ENCODE measurements around the gene TNNI2.
"Not testable (repeated sequence)": the region's sequence is repeated elsewhere in the genome, so short reads cannot be mapped to it uniquely, and the experiment has no call there.

The TNNI2 gene

DNA sequence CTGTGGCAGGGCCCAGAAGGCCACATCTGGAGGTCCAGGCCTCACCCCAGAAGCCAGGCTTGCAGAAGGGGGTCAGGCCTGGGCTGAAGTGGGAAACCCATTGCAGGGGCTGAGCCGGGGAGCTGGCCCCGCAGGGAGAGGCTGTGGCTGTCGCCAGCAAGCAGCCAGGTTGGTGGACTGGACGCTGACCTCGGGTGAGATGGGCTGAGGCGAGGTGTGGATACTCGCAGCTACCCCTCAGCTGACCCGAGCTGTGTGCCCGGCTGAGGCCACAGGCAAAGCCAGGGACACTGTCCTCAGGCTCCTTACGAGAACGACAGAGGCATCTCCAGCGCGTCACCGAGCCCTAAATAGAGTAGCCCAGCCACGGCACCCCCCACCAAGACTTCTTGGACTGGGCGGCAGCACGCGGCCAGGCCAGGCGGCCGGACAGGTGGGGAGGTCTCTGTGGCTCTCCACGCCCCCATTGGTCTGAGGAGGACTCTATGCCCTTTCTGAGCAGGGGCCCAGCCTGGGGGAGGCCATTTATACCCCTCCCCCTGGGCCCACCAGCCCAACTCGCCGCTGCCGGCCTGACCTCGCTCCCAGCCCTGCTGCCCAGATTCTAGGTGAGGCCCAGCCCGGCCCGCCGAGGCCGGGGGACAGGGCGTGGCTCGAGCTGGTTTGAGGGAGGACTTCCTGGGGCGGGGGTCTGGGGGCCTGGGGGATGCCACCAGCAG lies at the start of gene TNNI2:
Gene TNNI2, plus strand, starts transcription at position 556 of the 719 bp plus-strand sequence. CDS start 716 bp downstream, outside the sequence.
- DNase-seq, result no peak

DNA sequence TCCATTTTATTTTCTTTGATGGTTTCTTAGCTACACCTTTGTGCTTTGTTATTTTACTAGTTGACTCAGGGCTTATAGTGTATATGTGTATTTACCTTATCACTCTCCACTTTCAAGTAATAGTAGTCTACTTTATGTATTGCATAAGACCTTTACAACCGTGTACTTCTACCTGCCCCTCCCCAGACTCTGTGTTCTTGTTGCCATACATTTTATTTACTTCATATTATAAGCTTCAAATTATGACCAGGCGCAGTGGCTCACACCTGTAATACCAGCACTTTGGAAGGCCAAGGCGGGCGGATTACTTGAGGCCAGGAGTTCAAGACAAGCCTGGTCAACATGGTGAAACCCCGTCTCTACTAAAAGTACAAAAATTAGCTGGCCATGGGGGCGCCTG lies 46.9 kb upstream of the TNNI2 start:
- no peak for DNase-seq

DNA sequence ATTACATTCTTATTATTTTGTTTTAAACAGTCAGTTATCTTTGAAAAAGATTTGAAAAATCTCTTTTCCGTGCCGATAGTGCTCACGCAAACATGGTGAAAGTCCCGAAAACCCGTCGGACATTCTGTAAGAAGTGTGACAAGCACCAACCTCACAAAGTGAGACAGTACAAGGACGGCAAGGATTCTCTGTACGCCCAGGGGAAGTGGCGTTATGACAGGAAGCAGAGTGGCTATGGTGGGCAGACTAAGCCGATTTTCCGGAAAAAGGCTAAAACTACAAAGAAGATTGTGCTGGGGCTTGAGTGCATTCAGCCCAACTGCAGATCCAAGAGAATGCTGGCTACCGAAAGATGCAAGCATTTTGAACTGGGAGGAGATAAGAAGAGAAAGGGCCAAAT lies 46.3 kb upstream of the TNNI2 start:
- DNase-seq, result no peak

DNA sequence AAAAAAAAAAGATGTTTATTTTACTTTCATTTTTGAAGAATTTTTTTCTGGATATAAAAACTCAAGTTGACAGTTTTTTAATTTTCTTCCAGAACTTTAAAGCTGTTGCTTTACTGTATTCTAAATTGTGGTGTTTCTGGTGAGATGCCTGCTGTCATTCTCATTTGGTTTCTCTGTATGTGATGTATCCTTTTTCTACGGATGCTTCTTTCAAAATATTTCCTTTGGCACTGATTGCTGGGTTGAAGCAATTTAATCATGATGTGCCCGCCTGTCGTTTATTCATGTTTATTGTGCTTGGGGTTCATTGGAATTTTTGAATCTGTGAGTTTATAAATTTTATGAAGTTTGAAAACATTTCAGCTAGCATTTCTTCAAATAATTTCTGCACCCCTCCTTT lies 45.7 kb upstream of the TNNI2 start:
- no peak for DNase-seq

DNA sequence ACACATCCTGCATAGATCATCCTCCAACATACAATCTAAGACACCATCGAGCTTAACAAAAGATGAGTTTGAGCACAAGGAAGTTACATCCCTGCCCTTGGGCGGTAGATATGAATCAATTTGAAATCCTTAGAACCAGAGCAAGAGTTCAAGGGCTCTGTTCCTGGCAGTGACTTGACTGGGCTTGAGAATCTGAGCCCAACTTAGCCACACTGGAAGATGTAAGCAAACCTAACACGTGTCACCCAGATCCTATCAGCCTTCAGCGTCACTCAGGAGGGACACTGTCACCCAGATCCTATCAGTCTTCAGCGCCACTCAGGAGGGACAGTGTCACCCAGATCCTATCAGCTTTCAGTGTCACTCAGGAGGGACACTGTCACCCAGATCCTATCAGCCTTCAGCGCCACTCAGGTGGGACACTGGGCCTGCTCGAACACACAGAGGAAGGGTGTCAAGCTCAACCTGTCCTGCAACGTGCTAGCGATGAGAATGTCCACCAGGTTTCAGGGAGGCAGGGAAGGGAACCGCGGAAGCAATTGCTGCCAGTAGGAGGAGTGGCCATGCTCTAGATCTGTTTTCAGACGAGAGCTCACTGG lies 42.3 kb upstream of the TNNI2 start:
- DNase-seq, result no peak

DNA sequence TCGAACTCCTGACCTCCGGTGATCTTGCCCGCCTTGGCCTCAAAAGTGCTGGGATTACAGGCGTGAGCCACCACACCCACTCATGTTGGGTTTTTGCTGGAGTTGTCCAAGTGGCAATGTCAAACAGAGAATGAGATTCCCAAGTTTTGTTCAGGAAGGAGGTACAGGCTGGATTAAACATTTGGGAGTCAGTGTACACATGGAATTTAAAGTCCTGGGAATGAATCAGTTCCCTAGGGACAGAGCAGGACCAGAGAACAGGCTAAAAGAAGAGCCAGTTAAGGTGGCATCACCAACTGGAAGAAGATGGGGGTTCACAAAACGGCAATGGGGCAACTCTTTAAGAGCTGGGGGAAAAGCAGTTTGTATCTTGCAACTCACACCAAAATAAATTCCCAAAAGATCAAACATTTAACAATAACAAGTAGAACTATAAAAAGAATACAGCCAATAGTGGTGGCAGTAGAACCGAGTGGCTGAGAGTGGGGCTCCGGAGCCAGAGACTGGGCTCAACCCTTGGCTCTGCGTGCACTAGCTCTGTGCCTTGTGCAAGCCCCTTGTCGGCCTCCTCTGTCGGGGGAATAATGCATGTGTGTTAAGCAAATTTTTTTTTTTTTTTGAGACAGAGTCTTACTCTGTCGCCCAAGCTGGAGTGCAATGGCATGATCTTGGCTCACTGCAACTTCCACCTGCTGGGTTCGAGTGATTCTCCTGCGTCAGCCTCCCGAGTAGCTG lies 41.2 kb upstream of the TNNI2 start:
- DNase-seq, result no peak

DNA sequence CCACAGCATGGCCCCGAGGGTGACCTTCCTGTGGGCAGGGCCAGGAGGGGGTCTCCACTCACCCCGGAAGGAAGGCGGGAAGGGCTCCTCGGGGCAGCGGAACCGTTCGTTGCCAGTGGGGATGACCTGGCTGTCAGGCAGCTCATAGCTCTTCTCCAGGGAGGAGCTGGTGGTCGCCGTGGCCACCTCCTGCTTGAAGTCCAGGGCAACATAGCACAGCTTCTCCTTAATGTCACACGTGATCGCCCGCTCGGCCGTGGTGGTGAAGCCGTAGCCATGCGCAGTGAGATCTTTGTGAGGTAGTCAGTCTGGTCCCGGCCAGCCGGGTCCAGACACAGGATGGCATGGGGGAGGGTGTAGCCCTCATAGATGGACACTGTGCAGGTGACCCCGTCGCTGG lies 35.5 kb upstream of the TNNI2 start:
- no peak for DNase-seq

DNA sequence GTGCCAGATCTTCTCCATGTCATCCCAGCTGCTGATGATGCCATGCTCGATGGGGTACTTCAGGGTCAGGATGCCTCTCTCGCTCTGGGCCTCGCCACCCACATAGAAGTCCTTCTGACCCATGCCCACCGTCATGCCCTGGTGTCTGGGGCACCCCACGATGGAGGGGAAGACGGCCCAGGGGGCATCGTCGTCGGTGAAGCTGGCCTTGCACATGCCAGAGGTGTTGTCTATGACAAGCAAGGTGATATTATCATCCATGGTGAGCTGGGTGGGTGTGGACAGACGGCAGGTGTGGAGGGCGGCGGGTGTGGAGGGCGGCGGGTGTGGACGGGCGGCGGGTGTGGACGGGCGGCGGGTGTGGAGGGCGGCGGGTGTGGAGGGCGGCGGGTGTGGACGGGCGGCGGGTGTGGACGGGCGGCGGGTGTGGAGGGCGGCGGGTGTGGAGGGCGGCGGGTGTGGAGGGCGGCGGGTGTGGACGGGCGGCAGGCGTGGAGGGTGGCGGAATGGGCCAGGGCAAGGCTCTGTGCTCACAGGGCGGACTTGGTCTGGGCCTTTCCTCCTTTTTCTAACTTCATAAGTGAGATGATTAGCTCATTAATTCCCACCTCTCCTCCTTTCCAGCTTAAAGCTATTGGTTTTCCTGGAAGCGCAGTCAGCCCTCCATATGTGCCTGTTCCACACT lies 34.8 kb upstream of the TNNI2 start:
- DNase-seq, result not testable (repeated sequence)

DNA sequence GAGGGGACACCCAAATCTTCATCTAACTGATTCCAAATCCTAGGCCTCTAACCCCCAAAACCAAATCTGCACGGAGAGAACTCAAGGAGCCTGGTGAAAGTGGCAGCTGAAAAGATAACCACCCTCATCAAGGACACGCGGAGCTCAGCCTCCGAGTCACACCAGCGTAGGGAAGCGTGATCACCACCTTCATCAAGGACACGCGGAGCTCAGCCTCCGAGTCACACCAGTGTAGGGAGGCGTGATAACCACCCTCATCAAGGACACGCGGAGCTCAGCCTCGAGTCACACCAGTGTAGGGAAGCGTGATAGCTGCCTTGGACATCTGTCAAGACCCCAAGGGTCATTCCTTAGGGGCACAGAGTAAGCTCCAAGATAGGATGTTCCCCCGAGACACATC lies 33.3 kb upstream of the TNNI2 start:
- DNase-seq, result no peak

DNA sequence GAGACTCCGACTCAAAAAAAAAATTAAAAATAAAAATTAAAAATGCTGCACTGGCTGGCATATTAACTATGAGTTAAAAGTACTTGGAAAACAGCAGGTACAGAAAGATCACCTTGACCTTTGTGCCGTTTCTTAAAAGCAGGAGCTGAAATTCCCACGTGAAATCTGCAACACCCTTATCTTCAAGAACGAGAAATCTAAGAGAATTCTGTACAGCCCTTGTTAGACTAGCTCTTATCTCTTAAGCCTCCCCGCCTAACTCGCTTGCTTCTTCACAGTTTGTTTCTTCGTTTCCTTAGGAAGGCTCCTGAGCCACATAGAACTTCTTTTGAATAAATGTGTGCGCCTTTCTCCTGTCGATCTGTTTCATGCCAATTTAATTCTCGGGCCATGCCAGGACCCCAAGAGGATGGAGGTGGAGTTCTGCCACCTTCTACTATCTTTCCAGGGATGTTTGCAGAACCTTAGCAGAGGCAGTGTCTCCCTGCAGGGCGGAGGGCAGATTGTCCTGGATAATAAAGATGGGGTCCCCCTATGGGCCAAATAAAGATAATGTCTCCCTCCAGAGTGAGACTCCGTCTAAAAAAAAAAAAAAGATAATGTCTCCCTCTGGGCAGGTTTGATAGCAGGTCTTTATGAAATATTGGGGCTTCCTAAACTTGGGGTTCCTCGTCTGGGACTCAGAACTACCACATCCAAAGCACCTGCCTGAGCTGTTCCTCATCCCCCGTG lies 31.4 kb upstream of the TNNI2 start:
- no peak for DNase-seq

DNA sequence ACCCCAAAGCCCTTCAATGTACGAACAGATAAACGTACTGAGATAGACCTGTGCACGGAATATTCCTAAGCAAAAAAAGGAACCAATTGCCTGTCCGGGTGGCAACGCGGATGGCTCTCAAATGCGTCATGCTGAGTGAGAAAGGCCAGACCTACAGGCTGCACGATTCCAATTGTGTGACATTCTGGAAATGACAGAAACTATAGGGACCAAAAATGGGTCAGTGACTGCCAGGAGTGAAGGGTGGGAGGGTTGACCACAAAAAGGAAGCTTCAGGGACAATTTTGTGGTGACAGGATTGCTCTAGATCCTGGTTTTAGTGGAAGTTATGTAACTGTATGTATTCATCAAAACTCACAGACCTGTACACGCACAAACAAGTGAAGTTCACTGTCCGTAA lies 28.0 kb upstream of the TNNI2 start:
- no peak for DNase-seq

DNA sequence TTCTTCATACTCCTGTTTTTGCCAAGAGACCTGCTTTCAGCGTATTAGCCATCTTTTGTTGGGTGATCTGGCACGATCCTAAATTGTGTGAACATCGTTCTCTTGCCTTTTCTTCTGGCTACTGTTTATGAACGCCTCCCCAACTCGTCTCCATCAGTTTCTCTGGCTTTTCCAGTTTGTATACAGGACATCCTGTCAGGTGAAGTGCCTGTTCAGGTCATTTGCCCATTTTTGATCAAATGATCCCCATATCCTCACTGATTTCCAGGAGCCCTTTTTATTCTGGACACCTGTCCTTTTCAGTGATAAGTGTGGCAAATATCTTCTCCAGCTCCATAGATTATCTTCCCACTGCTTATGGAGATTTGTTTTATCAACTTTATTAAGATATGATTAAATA lies 26.5 kb upstream of the TNNI2 start:
- DNase-seq, result no peak

DNA sequence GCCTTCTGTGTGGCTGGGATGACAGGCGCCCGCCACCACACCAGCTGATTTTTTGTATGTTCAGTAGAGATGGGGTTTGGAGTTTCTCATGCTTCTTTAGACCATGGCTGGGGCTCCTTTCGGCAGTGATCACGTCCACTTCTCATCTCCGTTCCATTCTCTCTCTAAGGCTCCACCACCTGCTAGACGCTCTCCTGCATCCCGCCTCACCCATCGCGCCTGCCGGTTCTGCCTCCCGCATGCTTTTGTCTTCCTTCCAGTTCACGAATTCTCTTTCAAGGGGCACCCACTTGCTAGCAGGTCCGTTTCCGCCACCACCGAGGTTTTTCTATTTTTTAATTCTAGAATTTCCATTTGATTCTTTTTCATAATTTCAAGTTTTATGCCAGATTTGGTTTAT lies 26.0 kb upstream of the TNNI2 start:
- DNase-seq, result no peak

DNA sequence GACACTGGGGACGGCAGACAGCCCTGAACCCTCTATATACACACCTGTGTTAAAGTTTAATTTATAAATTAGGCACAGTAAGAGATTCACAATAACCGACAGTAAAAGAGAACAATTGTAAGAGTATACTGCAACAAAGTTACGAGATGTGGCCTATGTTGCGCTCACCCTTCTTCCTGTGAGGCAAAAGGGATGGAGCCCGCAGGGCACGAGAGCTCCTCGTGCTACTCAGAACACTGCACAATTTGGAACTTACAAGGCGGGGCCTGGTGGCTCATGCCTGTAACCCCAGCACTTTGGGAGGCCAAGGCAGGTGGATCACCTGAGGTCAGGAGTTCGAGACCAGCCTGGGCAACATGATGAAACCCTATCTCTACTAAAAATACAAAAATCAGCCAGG lies 25.4 kb upstream of the TNNI2 start:
- DNase-seq, result not testable (repeated sequence)

DNA sequence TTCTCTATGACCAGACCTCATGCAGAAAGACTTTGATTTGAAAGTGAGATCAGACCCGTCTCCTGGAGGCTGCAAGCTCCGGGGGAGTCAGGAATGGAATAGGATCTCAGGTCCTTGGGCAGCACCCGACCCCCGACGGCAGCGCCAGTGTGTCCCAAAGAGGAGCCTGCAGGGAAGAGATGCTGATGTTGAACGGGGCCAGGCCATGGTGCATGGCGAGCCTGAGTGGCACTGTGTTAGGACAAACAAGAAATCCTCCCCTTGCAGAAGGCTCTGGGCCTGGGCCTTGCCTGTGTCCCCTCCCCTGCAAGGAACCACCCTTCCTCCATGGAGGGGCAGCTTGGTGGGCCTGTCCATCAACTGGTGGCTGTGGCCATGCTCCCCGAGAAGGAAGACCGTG lies 24.1 kb upstream of the TNNI2 start:
- no peak for DNase-seq

DNA sequence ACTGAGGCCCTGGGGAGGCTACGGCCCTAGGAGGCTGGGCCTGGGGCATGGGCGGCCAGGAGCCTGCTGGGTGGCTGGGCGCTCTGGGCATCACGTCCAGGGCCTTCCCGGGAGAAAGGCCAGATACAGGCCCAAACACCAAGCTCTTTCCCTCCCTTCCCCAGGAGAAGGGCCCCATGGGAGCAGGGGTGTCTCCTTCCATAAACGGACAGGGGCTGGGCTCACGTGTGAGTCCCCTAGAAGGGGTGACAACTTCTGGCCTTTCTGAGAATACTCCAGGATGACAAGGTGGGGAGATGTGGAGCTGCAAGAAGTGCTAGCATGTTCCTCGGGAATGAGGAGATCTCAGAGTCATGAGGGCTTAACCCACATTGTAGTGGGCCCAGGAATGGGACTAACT lies 23.5 kb upstream of the TNNI2 start:
- no peak for DNase-seq

DNA sequence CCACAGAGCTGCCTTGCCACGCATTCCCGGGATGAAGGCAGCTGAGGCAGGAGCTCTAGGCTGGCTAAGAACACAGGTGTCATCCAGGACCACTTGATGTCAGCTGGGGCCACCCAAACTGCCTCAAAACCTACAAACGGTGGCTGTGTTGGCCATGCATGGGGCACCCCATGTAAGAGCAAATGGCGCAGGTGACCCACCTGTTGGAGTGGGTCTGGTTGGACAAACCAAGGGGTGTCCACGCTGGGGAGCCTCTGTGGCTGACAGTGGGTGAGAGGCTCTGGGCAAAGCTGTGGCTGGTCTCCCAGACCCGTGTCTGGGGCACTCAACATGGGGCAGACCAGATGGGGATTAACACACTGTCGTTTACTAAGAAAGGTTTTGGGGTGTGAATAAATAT lies 23.0 kb upstream of the TNNI2 start:
- DNase-seq, result no peak

DNA sequence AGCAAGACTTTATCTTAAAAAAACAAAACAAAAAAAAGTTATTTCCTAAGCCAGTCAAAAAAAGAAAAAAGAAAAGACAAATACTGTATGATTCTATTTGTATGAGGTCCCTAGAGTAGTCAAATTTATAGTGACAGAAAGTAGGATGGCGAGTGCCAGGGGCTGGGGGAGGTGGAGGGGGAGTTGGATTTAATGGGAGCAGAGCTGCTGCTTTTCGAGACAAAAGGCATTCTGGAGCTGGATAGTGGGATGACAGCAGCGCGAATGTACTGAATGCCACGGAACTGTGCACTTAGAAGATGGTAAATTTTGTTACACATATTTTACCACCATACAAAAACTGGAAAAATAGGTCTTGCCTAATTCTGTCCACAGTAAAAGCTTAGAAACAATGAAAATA lies 21.8 kb upstream of the TNNI2 start:
- DNase-seq, result no peak

DNA sequence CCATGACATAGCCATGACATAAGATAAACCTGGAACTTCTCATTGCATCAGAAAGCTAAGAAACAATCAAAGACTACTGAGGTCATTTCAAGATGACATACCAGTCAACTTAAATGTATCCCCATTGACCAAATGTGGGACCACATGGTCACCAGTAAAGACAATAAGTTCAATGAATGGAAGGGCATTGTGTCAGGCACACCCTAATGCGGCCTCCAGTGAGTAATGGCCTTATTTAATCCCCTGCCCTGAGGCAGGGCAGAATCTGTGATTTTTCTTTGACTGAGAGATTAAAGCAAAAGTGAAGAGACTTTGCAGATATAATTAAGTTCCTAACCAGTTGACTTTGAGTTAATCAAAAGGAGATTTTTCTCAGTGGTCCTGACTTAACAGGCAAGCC lies 21.3 kb upstream of the TNNI2 start:
- DNase-seq, result no peak

DNA sequence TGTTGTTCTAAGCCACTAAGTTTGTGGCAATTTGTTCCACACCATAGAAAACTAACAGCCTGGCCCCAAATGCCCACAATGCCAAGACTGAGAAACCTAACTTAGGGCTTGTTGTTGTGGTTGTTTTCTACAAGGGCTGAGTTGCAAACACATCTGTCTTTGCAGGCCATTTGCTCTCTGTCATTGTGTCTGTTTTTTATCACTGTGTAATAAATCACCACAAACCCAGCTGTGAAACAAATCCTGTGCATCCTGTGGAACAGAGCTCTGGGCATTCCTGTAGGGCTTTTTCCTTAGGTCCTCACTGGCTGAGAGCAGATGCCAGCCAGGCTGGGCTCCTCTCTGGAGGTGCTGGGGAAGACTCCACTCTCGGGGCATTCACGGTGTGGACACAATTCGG lies 19.7 kb upstream of the TNNI2 start:
- DNase-seq, result no peak

DNA sequence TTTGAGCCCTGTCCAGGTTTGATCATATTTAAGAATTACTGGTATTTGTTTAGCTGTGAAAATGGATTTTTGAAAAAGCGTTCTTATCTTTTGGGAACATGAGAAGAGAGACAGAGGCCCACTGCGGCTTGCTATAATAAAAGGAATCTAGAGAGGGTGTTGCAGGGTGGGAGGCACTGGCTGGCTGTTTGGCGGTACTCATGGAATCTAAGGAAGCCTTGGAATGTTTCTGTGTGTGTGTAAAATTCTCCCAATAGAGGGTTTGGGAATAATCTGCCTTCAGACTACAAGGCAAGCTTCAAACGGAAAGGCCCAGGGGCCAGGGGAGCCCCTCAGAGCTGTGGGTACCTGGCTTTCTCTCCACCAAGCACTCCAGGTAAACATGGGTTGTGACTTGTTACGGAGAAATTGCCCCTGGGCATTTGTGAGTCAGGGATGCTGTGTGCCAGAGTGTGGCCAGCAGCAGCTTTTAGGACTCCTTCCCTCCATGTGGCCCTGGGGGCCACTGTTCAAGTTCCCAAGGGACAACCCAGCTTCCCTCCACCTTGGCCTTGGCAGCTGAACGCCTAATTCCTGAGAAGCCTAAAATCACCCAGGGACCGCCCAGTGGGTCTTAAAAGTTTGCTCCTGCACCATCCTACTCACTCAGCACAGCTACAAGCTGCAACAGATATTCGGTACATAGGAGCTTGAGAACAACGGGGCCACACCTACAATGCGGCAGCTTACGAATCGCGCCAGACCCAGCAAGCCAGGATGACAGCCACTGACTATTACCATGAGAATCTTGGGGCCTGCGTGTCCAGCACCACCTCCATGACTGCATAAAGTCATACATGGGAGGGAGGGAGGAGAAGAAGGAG lies 18.1 kb upstream of the TNNI2 start:
- DNase-seq, result no peak

DNA sequence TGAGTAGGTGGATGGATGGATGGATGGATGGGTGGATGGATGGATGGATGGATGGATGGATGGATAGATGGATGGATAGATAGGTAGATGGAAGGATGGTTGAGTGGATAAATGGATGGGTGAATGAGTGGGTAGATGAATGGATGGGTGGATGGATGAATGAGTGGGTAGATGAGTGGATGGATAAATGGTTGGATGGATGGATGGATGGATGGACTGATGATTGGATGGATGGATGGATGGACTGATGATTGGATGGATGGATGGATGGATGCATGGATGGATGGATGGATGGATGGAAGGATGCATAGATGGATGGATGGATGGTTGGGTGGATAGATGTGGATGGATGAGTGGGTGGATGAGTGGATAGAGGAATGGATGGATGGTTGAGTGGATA lies 17.2 kb upstream of the TNNI2 start:
- no peak for DNase-seq
